A549 (cell line): Measurements from ENCODE around the gene GPATCH3. TPM values are rescaled to one million over a fixed set of nuclear protein-coding genes. Genes with fewer than 3 reads are reported as not detected.

Experiments used
- ATAC-seq, 2 experiments: fragments of 200-7000 bp in 1 of 2; fragments of >200 bp in 1 of 2; cut with Nextera tagmentation in 1 of 2; cut with Tn5 transposase in 1 of 2; 3 replicates each; pipeline versions ENCODE4 v1.8.0 to v1.9.1; 2018 to 2020; ENCODE audit warnings: mild to moderate bottlenecking in 1 of 2, moderate library complexity in 1 of 2
- CTCF ChIA-PET: fragments of 300-600 bp; sonication (Branson Sonifier 250); formaldehyde crosslinking; extraction: SDS; loops from one replicate; lab custom pipeline; 2021; ENCODE audit warnings: antibody characterized with exemption, inconsistent platforms; lab: Yijun Ruan, JAX
- POLR2A ChIA-PET: fragments of 350-600 bp; formaldehyde crosslinking; extraction: SDS; loops from one replicate; lab custom pipeline; 2021; ENCODE audit warnings: antibody characterized with exemption, inconsistent platforms; lab: Yijun Ruan, JAX
- DNase-seq, 2 experiments: peaks; one replicate each; pipeline versions ENCODE4 v3.0.0 to v3.0.0-alpha.2; 2011 to 2016; ENCODE audit warnings: low read depth in 1 of 2, low spot score in 1 of 2
- FAIRE-seq: peaks from 2 replicates; lab custom pipeline; 2011; peaks lifted over from hg19 to GRCh38; lab: Jason Lieb, UNC
- H3K27ac ChIP-seq, 2 experiments: fragments of >200 bp; sonication (Bioruptor Twin); formaldehyde crosslinking; 3 replicates each; pipeline ENCODE4 v1.5.1; 2016 to 2017
- H3K4me1 ChIP-seq: fragments of >200 bp; sonication (Bioruptor Twin); formaldehyde crosslinking; 3 replicates; pipeline ENCODE4 v1.6.1; 2016
- H3K4me2 ChIP-seq: fragments of >200 bp; sonication (Bioruptor Twin); formaldehyde crosslinking; 3 replicates; pipeline ENCODE4 v1.6.1; 2016
- H3K4me3 ChIP-seq: fragments of >200 bp; sonication (Bioruptor Twin); formaldehyde crosslinking; 3 replicates; pipeline ENCODE4 v1.5.1; 2016
- H3K9me3 ChIP-seq: fragments of >200 bp; sonication (Bioruptor Twin); formaldehyde crosslinking; 3 replicates; pipeline ENCODE4 v1.6.1; 2016
- CHD4 ChIP-seq: fragments of 200-600 bp; sonication (generic); IDR thresholded peaks from 2 replicates; pipeline ENCODE4 v1.6.1; 2016; ENCODE audit warnings: antibody characterized with exemption, mild to moderate bottlenecking, borderline replicate concordance
- E2F6 ChIP-seq: IDR thresholded peaks from 2 replicates; pipeline ENCODE4 v1.6.1; 2012; ENCODE audit warnings: low read depth, borderline replicate concordance
- EHF ChIP-seq: fragments of 250-450 bp; sonication (Bioruptor Pico); IDR thresholded peaks from 2 replicates; pipeline ENCODE4 v1.5.0; 2020; ENCODE audit warnings: mild to moderate bottlenecking
- ELK1 ChIP-seq: fragments of 150-350 bp; IDR thresholded peaks from 2 replicates; pipeline ENCODE4 v1.6.1; 2014; ENCODE audit warnings: low read depth, mild to moderate bottlenecking, low read length
- EP300 ChIP-seq, 2 experiments: fragments of >200 bp; sonication (Bioruptor Twin); formaldehyde crosslinking; IDR thresholded peaks; 2 replicates in 1 of 2; 3 replicates in 1 of 2; pipeline ENCODE4 v1.6.1; 2016 to 2017
- FOSB ChIP-seq: fragments of 250-450 bp; sonication (Bioruptor Pico); IDR thresholded peaks from 2 replicates; pipeline ENCODE4 v1.5.0; 2020; ENCODE audit warnings: mild to moderate bottlenecking, moderate library complexity
- FOSL2 ChIP-seq, 2 experiments: fragments of 450-650 bp in 1 of 2; fragments of >200 bp in 1 of 2; sonication (Bioruptor Twin) in 1 of 2; formaldehyde crosslinking; IDR thresholded peaks; 2 replicates each; pipeline versions ENCODE4 v1.5.0 to v1.6.1; 2016 to 2020; ENCODE audit warnings: mild to moderate bottlenecking in 1 of 2, moderate library complexity in 1 of 2
- HEYL ChIP-seq: fragments of 250-450 bp; sonication (Bioruptor Pico); IDR thresholded peaks from 2 replicates; pipeline ENCODE4 v1.8.0; 2021; ENCODE audit warnings: mild to moderate bottlenecking, moderate library complexity
- HOXA7 ChIP-seq: fragments of 250-450 bp; sonication (Bioruptor Pico); IDR thresholded peaks from 2 replicates; pipeline ENCODE4 v1.5.0; 2020; ENCODE audit warnings: mild to moderate bottlenecking, moderate library complexity
- HOXB13 ChIP-seq: fragments of 250-450 bp; sonication (Bioruptor Pico); IDR thresholded peaks from 2 replicates; pipeline ENCODE4 v1.5.0; 2020; ENCODE audit warnings: low read depth, mild to moderate bottlenecking, moderate library complexity
- KDM5A ChIP-seq: fragments of 200-600 bp; sonication (generic); IDR thresholded peaks from 2 replicates; pipeline ENCODE4 v1.6.1; 2016; ENCODE audit warnings: antibody characterized with exemption, mild to moderate bottlenecking
- MAZ ChIP-seq: fragments of 150-350 bp; IDR thresholded peaks from 2 replicates; pipeline ENCODE4 v1.6.1; 2014; ENCODE audit warnings: antibody characterized with exemption, low read depth, low read length, borderline replicate concordance
- PHF8 ChIP-seq: fragments of 200-600 bp; sonication (generic); IDR thresholded peaks from 2 replicates; pipeline ENCODE4 v1.6.1; 2016; ENCODE audit warnings: low read depth, mild to moderate bottlenecking, antibody characterized with exemption, moderate library complexity, borderline replicate concordance
- POLR2AphosphoS2 ChIP-seq: conservative IDR thresholded peaks from 2 replicates; pipeline ENCODE4 v1.6.1; 2012; ENCODE audit warnings: low read length, improper control_type of control experiment, inconsistent platforms
- RAD21 ChIP-seq, 2 experiments: fragments of >200 bp in 1 of 2; sonication (Bioruptor Twin) in 1 of 2; formaldehyde crosslinking in 1 of 2; IDR thresholded peaks in 1 of 2; conservative IDR thresholded peaks in 1 of 2; 2 replicates in 1 of 2; 3 replicates in 1 of 2; pipeline ENCODE4 v1.6.1; 2012 to 2018; ENCODE audit warnings: inconsistent platforms in 1 of 2
- REST ChIP-seq: fragments of 200-600 bp; sonication (generic); IDR thresholded peaks from 2 replicates; pipeline ENCODE4 v1.6.1; 2016; ENCODE audit warnings: antibody characterized with exemption, mild to moderate bottlenecking, moderate library complexity
- SREBF2 ChIP-seq: fragments of 450-650 bp; IDR thresholded peaks from 2 replicates; pipeline ENCODE4 v1.6.1; 2014; ENCODE audit warnings: mild to moderate bottlenecking, moderate library complexity
- USF2 ChIP-seq: fragments of 450-650 bp; IDR thresholded peaks from 2 replicates; pipeline ENCODE4 v1.6.1; 2014; ENCODE audit warnings: antibody characterized with exemption
- ZFP36 ChIP-seq: fragments of 450-650 bp; IDR thresholded peaks from 2 replicates; pipeline ENCODE4 v1.6.1; 2014; ENCODE audit warnings: borderline replicate concordance; ENCODE audit not compliant: partially characterized antibody
- WGBS: methylation state at CpG from one replicate; pipeline ENCODE4 v1.1.6; 2017; ENCODE audit errors: missing lambda C conversion rate; 5-methylcytosine and 5-hydroxymethylcytosine counted together
- polyA plus RNA-seq, 4 experiments: library from polyadenylated mRNA; depleted of rRNA in 3 of 4; stranded (reverse); fragments of >200 nt; fragmentation: RNase III in 1 of 4; extraction: RNeasy Plus Mini Kit Qiagen cat#74134 plus additional on column Dnase treatment in 1 of 4; gene quantifications; 2 replicates in 3 of 4; 3 replicates in 1 of 4; pipeline ENCODE4 v1.2.3, GENCODE V29; 2011 to 2017

The GPATCH3 gene
- polyA plus RNA-seq, 2 of the 4 experiments (the other 2 are of a cell fraction): 5.4 to 8.7 TPM

GRCh38 chr1:26909951-26910342 lies 9.7 kb upstream of the GPATCH3 start:
- Histone ChIP-seq H3K27ac (no peak overlapping the region), H3K4me2 (no peak overlapping the region), H3K9me3 (no peaks in the 10 kb centered on the region), H3K4me3 (no peak overlapping the region), H3K4me1 (peaks cover 25% of the 10 kb centered on the region)
- DNase-seq: no peak
- WGBS: 71% methylated on average over 2 of the region's 3 CpGs
- ATAC-seq: no peak
- POLR2A ChIA-PET: no interaction called here
- CTCF ChIA-PET: no interaction called here
- FAIRE-seq: no peak
- TF ChIP-seq ELK1: no peak
- TF ChIP-seq KDM5A: no peak
- TF ChIP-seq FOSB (CRISPR knock-in tag): no peak
- TF ChIP-seq EP300 (IDR thresholded peaks at IDR 0.05): no peak
- TF ChIP-seq SREBF2: no peak
- TF ChIP-seq EHF (CRISPR knock-in tag): no peak
- no peak for TF ChIP-seq E2F6
- no peak for TF ChIP-seq RAD21 (conservative IDR thresholded peaks at IDR 0.05 in 1 of 2, IDR thresholded peaks at IDR 0.05 in 1 of 2)
- no peak for TF ChIP-seq POLR2AphosphoS2
- no peak for TF ChIP-seq PHF8
- no peak for TF ChIP-seq CHD4
- TF ChIP-seq USF2: no peak
- no peak for TF ChIP-seq ZFP36

GRCh38 chr1:26907071-26907917 lies 7.0 kb upstream of the GPATCH3 start:
- ChIA-PET CTCF (interaction anchor here (1.3 to 1.4 kb wide), 2 partner anchors 10 to 90 kb away, joined by 3 read pairs; no protein-coding TSS in a partner anchor), POLR2A (interaction anchor here (2.6 kb wide), 1 partner anchor 17 kb away, joined by 10 read pairs; the partner anchor contains the start of gene GPN2)

GRCh38 chr1:26900815-26901511 lies 696 bp upstream of the GPATCH3 start:
- 75% methylated on average over 15 of the region's 18 CpGs for WGBS
- Histone ChIP-seq H3K4me3 (peak overlapping the region; percentile 91), H3K4me1 (peaks cover 5% of the 10 kb centered on the region; the same call in 1 of the 3 replicates), H3K27ac (peak overlapping the region; percentile 79 to 91), H3K4me2 (peak overlapping the region; percentile 91), H3K9me3 (no peaks in the 10 kb centered on the region)
- DNase-seq (no peak), ATAC-seq (no peak), FAIRE-seq (no peak)
- ChIA-PET POLR2A (interaction anchor here (0.5 to 1.8 kb wide), 5 partner anchors 11 to 52 kb away, joined by 3 to 14 read pairs (median 3); partner anchors contain the start of gene GPN2), CTCF (interaction anchor here (0.9 to 4.4 kb wide), 6 partner anchors 14 to 66 kb away, joined by 3 to 19 read pairs (median 4); no protein-coding TSS in a partner anchor)
- TF ChIP-seq PHF8: no peak
- TF ChIP-seq ZFP36: no peak
- no peak for TF ChIP-seq HEYL (CRISPR knock-in tag)
- TF ChIP-seq POLR2AphosphoS2: no peak
- no peak for TF ChIP-seq HOXA7 (CRISPR knock-in tag)
- no peak for TF ChIP-seq MAZ
- TF ChIP-seq REST: no peak

More at GRCh38 chr1:26907071-26907917, 7.0 kb upstream of the GPATCH3 start:
- no peak for FAIRE-seq
- H3K4me3 ChIP-seq: no peak overlapping the region
- no peaks in the 10 kb centered on the region for H3K9me3 ChIP-seq
- peak; percentile 60 to 63 for DNase-seq
- 55% methylated on average over 5 of the region's 6 CpGs for WGBS
- TF ChIP-seq FOSL2 (IDR thresholded peaks at IDR 0.05) (no peak), FOSL2 (CRISPR knock-in tag; IDR thresholded peaks at IDR 0.05) (peak; percentile 75), HOXB13 (CRISPR knock-in tag) (no peak)
- peak; percentile 89 to 92 for ATAC-seq
- H3K27ac ChIP-seq: 0 out of 6 replicates have a peak overlapping the region, but pooled peaks of 1 of the 2 experiments have one; percentile 37
- peaks cover 14% of the 10 kb centered on the region; the same call in 2 of the 3 replicates for H3K4me1 ChIP-seq
- H3K4me2 ChIP-seq: no peak overlapping the region
